Keratinocyte (primary cell): ENCODE data around the gene UBA6. TPM values are rescaled to one million over a fixed set of nuclear protein-coding genes. Genes with fewer than 3 reads are reported as not detected.
A peak's percentile ranks its signal among the peaks of the same experiment; 100 is the strongest.

Source experiments
- DNase-seq: peaks from one replicate; pipeline ENCODE4 v3.0.0-alpha.2; 2011; ENCODE audit warnings: low read depth, missing footprints, low spot score
- FAIRE-seq: peaks from 2 replicates; lab custom pipeline; 2011; peaks lifted over from hg19 to GRCh38; lab: Jason Lieb, UNC
- H2AFZ ChIP-seq: 2 replicates; pipeline ENCODE4 v1.6.0; 2012; ENCODE audit warnings: low read length, control low read depth, inconsistent platforms; ENCODE audit not compliant: control insufficient read depth
- H3K27ac ChIP-seq: 2 replicates; pipeline ENCODE4 v1.5.1; 2011; ENCODE audit warnings: low read length; ENCODE audit not compliant: control insufficient read depth, insufficient read depth
- H3K27me3 ChIP-seq: 3 replicates; pipeline ENCODE4 v1.6.0; 2011; ENCODE audit warnings: low read length; ENCODE audit not compliant: control insufficient read depth, insufficient read depth; ENCODE audit errors: extremely low read depth
- H3K36me3 ChIP-seq, 2 experiments: 2 replicates in 1 of 2; 3 replicates in 1 of 2; pipeline ENCODE4 v1.5.1; 2011; ENCODE audit warnings: low read length in 2 of 2, mild to moderate bottlenecking in 1 of 2; ENCODE audit not compliant: control insufficient read depth in 2 of 2, insufficient read depth in 2 of 2; ENCODE audit errors: extremely low read depth in 1 of 2
- H3K4me1 ChIP-seq: 3 replicates; pipeline ENCODE4 v1.5.1; 2011; ENCODE audit warnings: low read length; ENCODE audit not compliant: control insufficient read depth, insufficient read depth; ENCODE audit errors: extremely low read depth
- H3K4me2 ChIP-seq: 3 replicates; pipeline ENCODE4 v1.6.0; 2011; ENCODE audit warnings: low read depth, low read length; ENCODE audit not compliant: control insufficient read depth, insufficient read depth; ENCODE audit errors: extremely low read depth
- H3K4me3 ChIP-seq, 3 experiments: fragments of 200-600 bp in 1 of 3; sonication (generic) in 1 of 3; 2 replicates in 2 of 3; 3 replicates in 1 of 3; pipeline ENCODE4 v1.5.1; 2011 to 2016; ENCODE audit warnings: low read length in 3 of 3, mild to moderate bottlenecking in 3 of 3, control low read depth in 2 of 3, inconsistent platforms in 1 of 3, low read depth in 1 of 3, mixed read lengths in 1 of 3, mixed run types in 1 of 3, moderate library complexity in 1 of 3; ENCODE audit not compliant: control insufficient read depth in 2 of 3, insufficient read depth in 2 of 3; ENCODE audit errors: extremely low read depth in 1 of 3
- H3K79me2 ChIP-seq: 2 replicates; pipeline ENCODE4 v1.6.0; 2012; ENCODE audit warnings: low read length; ENCODE audit not compliant: control insufficient read depth, insufficient read depth
- H3K9ac ChIP-seq: 3 replicates; pipeline ENCODE4 v1.6.0; 2011; ENCODE audit warnings: low read length; ENCODE audit not compliant: control insufficient read depth, insufficient read depth; ENCODE audit errors: extremely low read depth
- H3K9me1 ChIP-seq: 3 replicates; pipeline ENCODE4 v1.6.0; 2011; ENCODE audit warnings: low read length; ENCODE audit not compliant: control insufficient read depth, insufficient read depth; ENCODE audit errors: extremely low read depth
- H3K9me3 ChIP-seq: 2 replicates; pipeline ENCODE4 v1.5.1; 2012; ENCODE audit warnings: low read depth, low read length; ENCODE audit not compliant: control insufficient read depth
- H4K20me1 ChIP-seq: 3 replicates; pipeline ENCODE4 v1.6.0; 2011; ENCODE audit warnings: low read length; ENCODE audit not compliant: control insufficient read depth, insufficient read depth; ENCODE audit errors: extremely low read depth
- CTCF ChIP-seq, 3 experiments: IDR thresholded peaks in 1 of 3; conservative IDR thresholded peaks in 1 of 3; optimal IDR thresholded peaks in 1 of 3; 2 replicates in 2 of 3; 3 replicates in 1 of 3; pipeline versions ENCODE3 to v1.5.1; 2011; ENCODE audit warnings: low read length in 3 of 3, mild to moderate bottlenecking in 3 of 3, moderate library complexity in 2 of 3, control low read depth in 1 of 3, inconsistent platforms in 1 of 3; ENCODE audit not compliant: insufficient read depth in 2 of 3; ENCODE audit errors: extremely low read depth in 1 of 3
- EZH2 ChIP-seq: IDR thresholded peaks from one replicate; pipeline ENCODE4 v1.6.1; 2012; ENCODE audit warnings: inconsistent platforms, mild to moderate bottlenecking, low read length, moderate library complexity
- dilution Hi-C: fragments of 300-500 bp; cut with MboI; formaldehyde crosslinking; loops from one replicate; pipeline ENCODE4 v1.7.0; 2020; ENCODE audit warnings: low sequenced_read_pairs; ENCODE audit not compliant: extremely low pct_ligation_motif_present
- polyA plus RNA-seq, 5 experiments: library from polyadenylated mRNA; depleted of rRNA in 3 of 5; stranded (reverse) in 3 of 5; stranded (forward) in 1 of 5; unstranded in 1 of 5; fragments of >200 nt; gene quantifications; 1 replicate in 1 of 5; 2 replicates in 3 of 5; 3 replicates in 1 of 5; pipeline versions ENCODE4 v1.2.1 to v1.2.3, GENCODE V29; 2011 to 2012; ENCODE audit warnings: missing spikeins in 2 of 5, low read depth in 1 of 5, low replicate concordance in 1 of 5

UBA6 gene
- polyA plus RNA-seq, 1 donor (not counting 4 experiments of a cell fraction or from before 2014, with no cell fraction given): 221 TPM

DNA sequence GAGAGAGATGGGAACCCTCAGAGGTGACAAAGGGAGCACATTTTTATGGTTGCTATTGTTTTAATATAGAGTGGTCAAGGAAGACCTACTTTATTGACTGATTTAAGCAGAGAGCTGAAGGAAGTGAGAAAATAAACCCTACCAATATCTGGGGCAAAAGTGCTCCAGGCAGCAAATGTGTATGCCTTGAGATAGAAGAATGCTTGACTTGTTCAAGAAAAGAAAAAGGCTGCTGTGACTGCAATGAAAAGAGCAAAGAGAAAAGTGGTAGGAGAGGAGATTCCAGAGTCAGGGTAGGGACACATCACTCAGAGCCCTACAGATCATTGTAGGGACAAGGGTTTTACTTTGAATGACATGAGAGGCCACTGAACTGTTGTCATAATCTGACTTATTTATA lies 116.5 kb downstream of the UBA6 start:
- no peaks in the 10 kb centered on the region for H4K20me1 ChIP-seq
- no peak overlapping the region for H3K4me3 ChIP-seq
- no peaks in the 10 kb centered on the region for H3K9me1 ChIP-seq
- H3K27me3 ChIP-seq: no peaks in the 10 kb centered on the region
- H3K36me3 ChIP-seq: no peaks in the 10 kb centered on the region
- H2AFZ ChIP-seq: no peak overlapping the region
- H3K4me2 ChIP-seq: no peak overlapping the region
- no peaks in the 10 kb centered on the region for H3K4me1 ChIP-seq
- TF ChIP-seq EZH2 (no peak), CTCF (optimal IDR thresholded peaks at IDR 0.05 in 1 of 3, IDR thresholded peaks at IDR 0.05 in 1 of 3, conservative IDR thresholded peaks at IDR 0.05 in 1 of 3; ENCODE audit: extremely low read depth in 1 of 3, insufficient read depth in 2 of 3, low read length in 3 of 3) (no peak)
- dilution Hi-C loops: no loop called here
- H3K27ac ChIP-seq: no peak overlapping the region
- DNase-seq (no peak), FAIRE-seq (no peak)
- H3K79me2 ChIP-seq: no peaks in the 10 kb centered on the region
- no peaks in the 10 kb centered on the region for H3K9me3 ChIP-seq
- no peak overlapping the region for H3K9ac ChIP-seq

DNA sequence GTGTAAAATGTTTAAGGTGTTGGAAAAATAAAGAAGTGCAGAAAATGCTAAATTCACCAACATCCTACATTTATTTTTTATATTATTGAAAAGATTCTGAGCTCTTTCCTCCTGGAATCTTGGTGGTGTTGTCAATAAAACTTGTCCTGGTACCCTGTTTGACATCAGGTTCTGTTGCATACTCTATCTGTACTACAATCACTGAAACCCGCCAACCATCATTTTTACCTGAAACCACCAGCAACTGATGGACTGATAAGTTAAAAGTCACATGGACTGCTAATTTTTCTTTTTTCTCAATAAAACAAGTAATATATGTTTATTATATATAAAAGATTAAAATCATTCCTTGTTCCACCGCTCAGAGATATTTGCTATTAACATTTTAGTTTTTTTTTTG lies 119.0 kb downstream of the UBA6 start:
- H3K36me3 ChIP-seq: no peaks in the 10 kb centered on the region
- dilution Hi-C loops: no loop called here
- TF ChIP-seq EZH2: no peak
- no peaks in the 10 kb centered on the region for H3K27me3 ChIP-seq
- no peak overlapping the region for H3K4me3 ChIP-seq
- H3K9me1 ChIP-seq: no peaks in the 10 kb centered on the region
- no peak overlapping the region for H3K9ac ChIP-seq
- no peaks in the 10 kb centered on the region for H3K79me2 ChIP-seq
- no peaks in the 10 kb centered on the region for H3K4me1 ChIP-seq
- H3K27ac ChIP-seq: no peak overlapping the region
- no peaks in the 10 kb centered on the region for H3K9me3 ChIP-seq
- no peaks in the 10 kb centered on the region for H4K20me1 ChIP-seq
- DNase-seq: no peak
- FAIRE-seq: no peak
- no peak overlapping the region for H2AFZ ChIP-seq
- H3K4me2 ChIP-seq: no peak overlapping the region

GRCh38 chr4:67581208-67581857 lies 119.6 kb downstream of the UBA6 start:
- Histone ChIP-seq H3K9ac (no peak overlapping the region), H2AFZ (peak overlapping the region; percentile 54), H3K9me1 (no peaks in the 10 kb centered on the region), H3K4me3 (no peak overlapping the region), H3K4me1 (no peaks in the 10 kb centered on the region), H3K9me3 (no peaks in the 10 kb centered on the region), H3K27ac (no peak overlapping the region), H3K27me3 (no peaks in the 10 kb centered on the region), H4K20me1 (no peaks in the 10 kb centered on the region), H3K36me3 (no peaks in the 10 kb centered on the region), H3K79me2 (no peaks in the 10 kb centered on the region), H3K4me2 (no peak overlapping the region)
- no peak for TF ChIP-seq EZH2
- TF ChIP-seq CTCF (optimal IDR thresholded peaks at IDR 0.05 in 1 of 3, IDR thresholded peaks at IDR 0.05 in 1 of 3, conservative IDR thresholded peaks at IDR 0.05 in 1 of 3; ENCODE audit: extremely low read depth in 1 of 3, insufficient read depth in 2 of 3, low read length in 3 of 3): no peak
- dilution Hi-C loops: no loop called here
- FAIRE-seq: no peak
- no peak for DNase-seq
